Dendritic cell treated with granulocyte-macrophage colony-stimulating factor and Interleukin-4, amounts not matched to agents 40 ng/mL and 50 ng/mL, for 4 days (primary cell): Measurements from ENCODE around the gene OR10H5.
"Not testable (repeated sequence)": the region's sequence is repeated elsewhere in the genome, so short reads cannot be mapped to it uniquely, and the experiment has no call there.

Experiments
- H3K27ac Mint-ChIP-seq: one replicate; pipeline ENCODE4 v1.8.0; 2022; ENCODE audit warnings: mild to moderate bottlenecking, mixed read lengths
- H3K27me3 Mint-ChIP-seq: one replicate; pipeline ENCODE4 v1.8.0; 2022; ENCODE audit warnings: mild to moderate bottlenecking, mixed read lengths
- H3K36me3 Mint-ChIP-seq: one replicate; pipeline ENCODE4 v1.8.0; 2022; ENCODE audit warnings: low read depth, mixed read lengths
- H3K4me1 Mint-ChIP-seq: one replicate; pipeline ENCODE4 v1.8.0; 2022; ENCODE audit warnings: low read depth, mixed read lengths
- H3K4me3 Mint-ChIP-seq: one replicate; pipeline ENCODE4 v1.8.0; 2022; ENCODE audit warnings: mild to moderate bottlenecking, moderate library complexity, mixed read lengths
- H3K9me3 Mint-ChIP-seq: one replicate; pipeline ENCODE4 v1.8.0; 2022; ENCODE audit warnings: mixed read lengths
- intact Hi-C: fragments of 100-400 bp; cut with micrococcal nuclease; formaldehyde crosslinking; loops from one replicate; pipeline ENCODE4 v1.15.0; 2022

The OR10H5 gene

GRCh38 chr19:15781661-15782060 is 5.8 kb upstream of the OR10H5 start:
- intact Hi-C loops, result no loop called here
- H3K4me1 Mint-ChIP-seq, result peaks cover 5% of the 10 kb centered on the region
- H3K4me3 Mint-ChIP-seq, result no peak overlapping the region
- H3K36me3 Mint-ChIP-seq, result no peaks in the 10 kb centered on the region
- H3K9me3 Mint-ChIP-seq, result no peaks in the 10 kb centered on the region
- no peak overlapping the region for H3K27ac Mint-ChIP-seq
- peaks cover 19% of the 10 kb centered on the region for H3K27me3 Mint-ChIP-seq

DNA sequence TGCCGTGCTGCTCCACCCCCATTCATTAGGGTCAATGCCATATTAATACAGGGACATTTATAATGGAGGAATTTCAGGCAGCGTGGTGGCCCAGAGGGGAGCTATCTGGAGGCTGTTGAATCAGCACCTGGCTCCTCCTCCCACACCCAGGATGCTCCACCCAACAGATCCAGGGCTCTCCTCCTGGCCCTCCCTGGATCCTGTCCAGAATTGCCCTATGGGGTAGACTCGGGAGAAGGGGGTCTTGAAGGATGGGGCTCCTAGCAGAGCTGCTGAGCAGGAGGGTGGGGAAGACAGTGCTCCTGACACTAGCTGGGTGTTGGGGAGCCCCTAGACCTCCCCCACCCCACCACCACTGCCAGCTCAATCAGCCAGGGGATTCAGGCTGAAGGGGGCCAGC is 5.2 kb upstream of the OR10H5 start:
- H3K4me3 Mint-ChIP-seq, result no peak overlapping the region
- no peak overlapping the region for H3K27ac Mint-ChIP-seq
- H3K4me1 Mint-ChIP-seq, result peaks cover 5% of the 10 kb centered on the region
- intact Hi-C loops, result no loop called here
- H3K27me3 Mint-ChIP-seq, result peaks cover 21% of the 10 kb centered on the region
- no peaks in the 10 kb centered on the region for H3K9me3 Mint-ChIP-seq
- H3K36me3 Mint-ChIP-seq, result no peaks in the 10 kb centered on the region

GRCh38 chr19:15782896-15783295 is 4.6 kb upstream of the OR10H5 start:
- H3K36me3 Mint-ChIP-seq, H3K27ac Mint-ChIP-seq, intact Hi-C loops: not testable (repeated sequence)

DNA sequence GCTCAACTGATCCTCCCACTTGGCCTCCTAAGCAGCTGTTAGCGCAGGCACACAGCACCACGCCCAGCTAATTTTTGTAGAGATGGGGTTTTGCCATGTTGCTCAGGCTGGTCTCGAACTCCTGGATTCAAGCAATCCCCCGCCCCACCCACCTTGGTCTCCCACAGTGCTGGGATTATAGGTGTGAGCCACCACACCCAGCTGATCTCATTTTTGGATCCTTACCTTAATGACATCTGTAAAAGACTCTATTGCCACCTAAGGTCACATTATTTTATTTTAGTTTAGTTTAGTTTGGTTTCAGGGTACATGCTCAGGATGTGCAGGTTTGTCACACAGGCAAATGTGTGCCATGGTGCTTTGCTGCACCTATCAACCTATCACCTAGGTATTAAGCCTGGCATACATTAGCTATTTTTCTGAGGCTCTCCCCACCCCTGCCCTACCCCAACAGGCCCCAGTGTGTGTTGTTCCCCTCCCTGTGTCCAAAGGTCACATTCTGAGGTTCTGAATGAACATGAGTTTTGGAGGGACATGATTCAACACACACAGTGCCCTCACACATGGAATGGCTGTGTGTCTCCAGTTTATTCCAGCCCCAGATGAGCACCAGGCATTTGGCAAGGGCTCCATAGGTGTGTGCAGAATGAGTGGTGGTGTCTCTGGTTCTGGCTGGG is 1.3 kb downstream of the OR10H5 start:
- H3K27ac Mint-ChIP-seq, result no peak overlapping the region
- no peaks in the 10 kb centered on the region for H3K4me1 Mint-ChIP-seq
- peaks cover 24% of the 10 kb centered on the region for H3K27me3 Mint-ChIP-seq
- H3K4me3 Mint-ChIP-seq, result no peak overlapping the region
- H3K36me3 Mint-ChIP-seq, result no peaks in the 10 kb centered on the region
- intact Hi-C loops, result no loop called here
- no peaks in the 10 kb centered on the region for H3K9me3 Mint-ChIP-seq

More at GRCh38 chr19:15782896-15783295, 4.6 kb upstream of the OR10H5 start:
- not testable (repeated sequence) for H3K9me3 Mint-ChIP-seq, H3K4me3 Mint-ChIP-seq, H3K4me1 Mint-ChIP-seq
- peaks cover 17% of the 10 kb centered on the region for H3K27me3 Mint-ChIP-seq

- H3K27me3 Mint-ChIP-seq, result peaks cover 24% of the 10 kb centered on the region
- peaks cover 4% of the 10 kb centered on the region for H3K9me3 Mint-ChIP-seq
- H3K4me3 Mint-ChIP-seq, result no peak overlapping the region
- no peaks in the 10 kb centered on the region for H3K36me3 Mint-ChIP-seq
- intact Hi-C loops, result no loop called here
- H3K27ac Mint-ChIP-seq, result no peak overlapping the region
- peaks cover 4% of the 10 kb centered on the region for H3K4me1 Mint-ChIP-seq
These were observed 2.6 kb downstream of the OR10H5 start for GRCh38 chr19:15790096-15790495.

DNA sequence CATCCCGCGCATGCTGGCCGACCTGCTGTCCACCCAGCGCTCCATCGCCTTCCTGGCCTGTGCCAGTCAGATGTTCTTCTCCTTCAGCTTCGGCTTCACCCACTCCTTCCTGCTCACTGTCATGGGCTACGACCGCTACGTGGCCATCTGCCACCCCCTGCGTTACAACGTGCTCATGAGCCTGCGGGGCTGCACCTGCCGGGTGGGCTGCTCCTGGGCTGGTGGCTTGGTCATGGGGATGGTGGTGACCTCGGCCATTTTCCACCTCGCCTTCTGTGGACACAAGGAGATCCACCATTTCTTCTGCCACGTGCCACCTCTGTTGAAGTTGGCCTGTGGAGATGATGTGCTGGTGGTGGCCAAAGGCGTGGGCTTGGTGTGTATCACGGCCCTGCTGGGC is 6.8 kb downstream of the OR10H5 start:
- H3K36me3 Mint-ChIP-seq, H3K27ac Mint-ChIP-seq, H3K9me3 Mint-ChIP-seq, H3K4me1 Mint-ChIP-seq, intact Hi-C loops, H3K4me3 Mint-ChIP-seq: not testable (repeated sequence)
- H3K27me3 Mint-ChIP-seq, result peaks cover 14% of the 10 kb centered on the region

DNA sequence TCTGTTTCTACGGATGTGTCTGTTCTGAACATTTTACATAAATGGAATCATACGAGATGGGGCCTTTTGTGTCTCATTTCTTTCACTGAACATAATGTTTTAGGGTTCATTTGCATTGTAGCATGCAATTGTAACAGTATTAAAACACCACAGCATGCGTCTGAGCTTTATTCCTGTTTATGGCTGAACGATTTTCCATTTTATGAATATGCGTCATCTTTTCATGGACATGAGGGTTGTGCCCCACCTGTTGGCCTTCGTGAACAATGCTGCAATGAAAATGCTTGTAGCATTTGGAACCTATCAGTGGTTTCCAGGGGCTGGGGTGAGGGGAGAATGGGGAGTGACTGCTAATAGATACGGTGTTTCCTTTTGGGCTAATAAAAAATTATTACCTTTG is 22.9 kb downstream of the OR10H5 start:
- no peak overlapping the region for H3K4me3 Mint-ChIP-seq
- H3K27ac Mint-ChIP-seq, result no peak overlapping the region
- intact Hi-C loops, result no loop called here
- no peaks in the 10 kb centered on the region for H3K36me3 Mint-ChIP-seq
- no peaks in the 10 kb centered on the region for H3K4me1 Mint-ChIP-seq
- no peaks in the 10 kb centered on the region for H3K9me3 Mint-ChIP-seq
- peaks cover 17% of the 10 kb centered on the region for H3K27me3 Mint-ChIP-seq

- peaks cover 16% of the 10 kb centered on the region for H3K27me3 Mint-ChIP-seq
- H3K27ac Mint-ChIP-seq, result no peak overlapping the region
- intact Hi-C loops, result no loop called here
- no peaks in the 10 kb centered on the region for H3K36me3 Mint-ChIP-seq
- H3K4me1 Mint-ChIP-seq, result no peaks in the 10 kb centered on the region
- no peaks in the 10 kb centered on the region for H3K9me3 Mint-ChIP-seq
- no peak overlapping the region for H3K4me3 Mint-ChIP-seq
These were observed 24.0 kb downstream of the OR10H5 start for GRCh38 chr19:15811476-15811875.

GRCh38 chr19:15812060-15812722 is 24.7 kb downstream of the OR10H5 start:
- Mint-ChIP-seq H3K9me3 (no peaks in the 10 kb centered on the region), H3K27ac (no peak overlapping the region), H3K36me3 (no peaks in the 10 kb centered on the region), H3K4me3 (no peak overlapping the region), H3K4me1 (no peaks in the 10 kb centered on the region), H3K27me3 (peaks cover 16% of the 10 kb centered on the region)
- intact Hi-C loops, result no loop called here

GRCh38 chr19:15813916-15814315 is 26.5 kb downstream of the OR10H5 start:
- no peak overlapping the region for H3K27ac Mint-ChIP-seq
- intact Hi-C loops, result no loop called here
- peaks cover 16% of the 10 kb centered on the region for H3K27me3 Mint-ChIP-seq
- H3K4me1 Mint-ChIP-seq, result no peaks in the 10 kb centered on the region
- no peaks in the 10 kb centered on the region for H3K36me3 Mint-ChIP-seq
- no peaks in the 10 kb centered on the region for H3K9me3 Mint-ChIP-seq
- H3K4me3 Mint-ChIP-seq, result no peak overlapping the region

GRCh38 chr19:15815306-15815705 is 27.8 kb downstream of the OR10H5 start, which contains the start of gene OR10H1:
Gene OR10H1, minus strand, starts transcription at chr19:15815664. Its CDS starts 7,627 bp downstream, at chr19:15808037.
- H3K27ac Mint-ChIP-seq, result no peak within 1 kb of the TSS
- no peak within 1 kb of the TSS for H3K4me3 Mint-ChIP-seq
- no peaks in the 10 kb centered on the region for H3K4me1 Mint-ChIP-seq
- H3K9me3 Mint-ChIP-seq, result no peaks in the 10 kb centered on the region
- intact Hi-C loops, result no loop called here
- peaks cover 14% of the 10 kb centered on the region for H3K27me3 Mint-ChIP-seq
- no peaks in the 10 kb centered on the region for H3K36me3 Mint-ChIP-seq

DNA sequence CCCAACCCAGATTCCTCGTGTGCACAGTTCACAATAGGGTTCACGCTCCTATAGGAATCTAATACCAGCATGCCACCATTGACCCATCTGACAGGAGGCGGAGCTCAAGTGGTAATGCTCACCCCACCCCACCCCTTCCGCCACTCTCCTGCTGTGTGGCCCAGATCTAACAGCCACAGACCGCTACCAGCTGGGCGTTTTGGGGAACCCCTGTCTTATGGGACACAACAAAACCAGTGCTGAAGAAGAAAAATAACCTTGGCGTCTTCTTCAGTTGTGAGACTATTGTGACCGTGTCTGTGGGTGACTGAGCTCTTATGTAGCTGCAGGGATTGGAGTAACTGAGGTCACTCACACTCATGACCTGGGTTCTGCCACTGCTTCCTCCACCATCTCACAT is 33.2 kb downstream of the OR10H5 start:
- H3K27ac Mint-ChIP-seq, result no peak overlapping the region
- intact Hi-C loops, result no loop called here
- H3K4me1 Mint-ChIP-seq, result no peaks in the 10 kb centered on the region
- no peaks in the 10 kb centered on the region for H3K27me3 Mint-ChIP-seq
- no peaks in the 10 kb centered on the region for H3K36me3 Mint-ChIP-seq
- no peaks in the 10 kb centered on the region for H3K9me3 Mint-ChIP-seq
- no peak overlapping the region for H3K4me3 Mint-ChIP-seq

DNA sequence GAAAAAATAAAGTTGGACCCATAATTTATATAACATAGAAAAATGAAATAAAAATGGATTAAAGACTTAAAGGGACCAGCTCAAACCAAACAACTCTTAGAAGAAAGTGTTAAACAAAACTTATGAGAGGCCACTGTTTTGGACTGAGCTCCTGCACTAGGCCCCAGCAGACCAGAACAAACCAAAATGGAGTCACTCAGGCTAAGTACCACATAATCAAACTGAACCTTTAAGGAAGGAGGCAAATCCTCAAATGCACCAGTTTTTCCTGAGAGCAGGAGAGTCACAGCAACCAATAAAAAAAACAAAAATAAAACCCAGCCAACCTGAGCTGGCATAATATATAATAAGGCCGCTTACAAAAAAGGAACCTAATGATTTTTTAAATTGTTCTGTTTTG is 38.3 kb downstream of the OR10H5 start:
- Mint-ChIP-seq H3K27me3 (peaks cover 3% of the 10 kb centered on the region), H3K4me3 (no peak overlapping the region), H3K27ac (no peak overlapping the region), H3K36me3 (no peaks in the 10 kb centered on the region), H3K4me1 (peaks cover 6% of the 10 kb centered on the region), H3K9me3 (no peaks in the 10 kb centered on the region)
- intact Hi-C loops, result no loop called here

- Mint-ChIP-seq H3K4me1 (peaks cover 6% of the 10 kb centered on the region), H3K9me3 (no peaks in the 10 kb centered on the region), H3K27ac (no peak overlapping the region), H3K27me3 (peaks cover 3% of the 10 kb centered on the region), H3K36me3 (no peaks in the 10 kb centered on the region), H3K4me3 (no peak overlapping the region)
- intact Hi-C loops, result no loop called here
These were observed 40.7 kb downstream of the OR10H5 start for GRCh38 chr19:15828121-15828610.
